Measurements from ENCODE around the gene SRMS.

SRMS gene

GRCh38 chr20:63552481-63553249 lies 5.1 kb upstream of the SRMS start:
- ATAC-seq: peak; percentile 61
- Mint-ChIP-seq H3K4me3 (peak overlapping the region; percentile 65), H3K27ac (peak overlapping the region; percentile 81), H3K36me3 (peaks cover 10% of the 10 kb centered on the region), H3K4me1 (peaks cover 18% of the 10 kb centered on the region), H3K9me3 (no peaks in the 10 kb centered on the region)
- no peak for DNase-seq (ENCODE audit: low spot score in 2 of 2)

- no peak for ATAC-seq
These were observed 3.5 kb upstream of the SRMS start for GRCh38 chr20:63551068-63551467.

GRCh38 chr20:63549679-63550282 lies 2.2 kb upstream of the SRMS start:
- peak overlapping the region; percentile 26 for H3K27ac Mint-ChIP-seq
- peaks cover 24% of the 10 kb centered on the region for H3K4me1 Mint-ChIP-seq
- H3K9me3 Mint-ChIP-seq: no peaks in the 10 kb centered on the region
- peaks cover 10% of the 10 kb centered on the region for H3K36me3 Mint-ChIP-seq
- no peak overlapping the region for H3K4me3 Mint-ChIP-seq
- DNase-seq (ENCODE audit: low spot score in 2 of 2): no peak
- ATAC-seq: no peak

More at GRCh38 chr20:63551068-63551467, 3.5 kb upstream of the SRMS start:
- H3K27ac Mint-ChIP-seq: no peak overlapping the region
- no peaks in the 10 kb centered on the region for H3K9me3 Mint-ChIP-seq
- no peak overlapping the region for H3K4me3 Mint-ChIP-seq
- H3K36me3 Mint-ChIP-seq: peaks cover 10% of the 10 kb centered on the region
- no peak for DNase-seq (ENCODE audit: low spot score in 2 of 2)
- peaks cover 18% of the 10 kb centered on the region for H3K4me1 Mint-ChIP-seq

- H3K4me1 Mint-ChIP-seq: peaks cover 24% of the 10 kb centered on the region
- peaks cover 10% of the 10 kb centered on the region for H3K36me3 Mint-ChIP-seq
- H3K27ac Mint-ChIP-seq: peak overlapping the region; percentile 26
- ATAC-seq (no peak), DNase-seq (ENCODE audit: low spot score in 2 of 2) (no peak)
- H3K9me3 Mint-ChIP-seq: no peaks in the 10 kb centered on the region
- H3K4me3 Mint-ChIP-seq: no peak overlapping the region
These were observed 1.5 kb upstream of the SRMS start for GRCh38 chr20:63549019-63549418.

- no peak for ATAC-seq
- Mint-ChIP-seq H3K27ac (no peak overlapping the region), H3K9me3 (no peaks in the 10 kb centered on the region), H3K36me3 (peaks cover 10% of the 10 kb centered on the region), H3K4me3 (no peak overlapping the region), H3K4me1 (peaks cover 24% of the 10 kb centered on the region)
- DNase-seq (ENCODE audit: low spot score in 2 of 2): no peak
These were observed 993 bp upstream of the SRMS start for GRCh38 chr20:63548542-63548941.

GRCh38 chr20:63546956-63547724 lies 409 bp downstream of the SRMS start:
- Mint-ChIP-seq H3K4me1 (peaks cover 14% of the 10 kb centered on the region), H3K4me3 (no peak overlapping the region), H3K9me3 (no peaks in the 10 kb centered on the region), H3K36me3 (no peaks in the 10 kb centered on the region), H3K27ac (no peak overlapping the region)
- DNase-seq (ENCODE audit: low spot score in 2 of 2) (no peak), ATAC-seq (no peak)

- H3K4me1 Mint-ChIP-seq: peaks cover 12% of the 10 kb centered on the region
- H3K9me3 Mint-ChIP-seq: no peaks in the 10 kb centered on the region
- ATAC-seq: no peak
- no peak overlapping the region for H3K27ac Mint-ChIP-seq
- H3K4me3 Mint-ChIP-seq: no peak overlapping the region
- H3K36me3 Mint-ChIP-seq: no peaks in the 10 kb centered on the region
- DNase-seq (ENCODE audit: low spot score in 2 of 2): no peak
These were observed 1.1 kb downstream of the SRMS start for GRCh38 chr20:63546256-63546955.

- H3K9me3 Mint-ChIP-seq: no peaks in the 10 kb centered on the region
- H3K27ac Mint-ChIP-seq: no peak overlapping the region
- ATAC-seq: no peak
- peaks cover 12% of the 10 kb centered on the region for H3K4me1 Mint-ChIP-seq
- DNase-seq (ENCODE audit: low spot score in 2 of 2): no peak
- no peak overlapping the region for H3K4me3 Mint-ChIP-seq
- no peaks in the 10 kb centered on the region for H3K36me3 Mint-ChIP-seq
These were observed 1.7 kb downstream of the SRMS start for GRCh38 chr20:63545814-63546213.

GRCh38 chr20:63544958-63545516 lies 2.5 kb downstream of the SRMS start:
- no peak overlapping the region for H3K4me3 Mint-ChIP-seq
- ATAC-seq (no peak), DNase-seq (ENCODE audit: low spot score in 2 of 2) (no peak)
- peaks cover 5% of the 10 kb centered on the region for H3K36me3 Mint-ChIP-seq
- no peak overlapping the region for H3K27ac Mint-ChIP-seq
- H3K4me1 Mint-ChIP-seq: peaks cover 12% of the 10 kb centered on the region
- H3K9me3 Mint-ChIP-seq: no peaks in the 10 kb centered on the region

- Mint-ChIP-seq H3K4me3 (no peak overlapping the region), H3K4me1 (peaks cover 9% of the 10 kb centered on the region), H3K27ac (peak overlapping the region; percentile 3), H3K9me3 (no peaks in the 10 kb centered on the region), H3K36me3 (peaks cover 5% of the 10 kb centered on the region)
- DNase-seq (ENCODE audit: low spot score in 2 of 2) (no peak), ATAC-seq (no peak)
These were observed 3.1 kb downstream of the SRMS start for GRCh38 chr20:63544241-63544957.

- Mint-ChIP-seq H3K27ac (peak overlapping the region; percentile 3), H3K36me3 (peaks cover 5% of the 10 kb centered on the region), H3K9me3 (no peaks in the 10 kb centered on the region), H3K4me1 (peaks cover 6% of the 10 kb centered on the region), H3K4me3 (no peak overlapping the region)
- ATAC-seq (no peak), DNase-seq (ENCODE audit: low spot score in 2 of 2) (no peak)
These were observed 3.8 kb downstream of the SRMS start for GRCh38 chr20:63543733-63544132.

GRCh38 chr20:63543131-63543530 lies 4.4 kb downstream of the SRMS start:
- ATAC-seq: no peak
- no peak overlapping the region for H3K4me3 Mint-ChIP-seq
- H3K9me3 Mint-ChIP-seq: no peaks in the 10 kb centered on the region
- DNase-seq (ENCODE audit: low spot score in 2 of 2): no peak
- H3K36me3 Mint-ChIP-seq: peaks cover 5% of the 10 kb centered on the region
- H3K27ac Mint-ChIP-seq: no peak overlapping the region
- H3K4me1 Mint-ChIP-seq: peaks cover 6% of the 10 kb centered on the region

GRCh38 chr20:63542696-63543095 lies 4.9 kb downstream of the SRMS start:
- Mint-ChIP-seq H3K4me1 (peaks cover 8% of the 10 kb centered on the region), H3K9me3 (no peaks in the 10 kb centered on the region), H3K27ac (no peak overlapping the region), H3K36me3 (peaks cover 5% of the 10 kb centered on the region), H3K4me3 (no peak overlapping the region)
- ATAC-seq: no peak
- no peak for DNase-seq (ENCODE audit: low spot score in 2 of 2)

GRCh38 chr20:63542031-63542559 lies 5.5 kb downstream of the SRMS start:
- ATAC-seq (no peak), DNase-seq (ENCODE audit: low spot score in 2 of 2) (no peak)
- Mint-ChIP-seq H3K27ac (no peak overlapping the region), H3K4me1 (peaks cover 14% of the 10 kb centered on the region), H3K4me3 (no peak overlapping the region), H3K36me3 (peaks cover 5% of the 10 kb centered on the region), H3K9me3 (no peaks in the 10 kb centered on the region)

Data from stimulated activated effector memory CD8-positive, alpha-beta T cell treated with anti-CD3 and anti-CD28 coated beads, Interleukin-12 subunit alpha, Interleukin-12 subunit beta, amount 100 ng/mL, for 72 hours (primary cell).